A549 (cell line): ENCODE data around the gene NOTCH2.

ENCODE experiments used
- JUNB ChIP-seq: fragments of >200 bp; sonication (Bioruptor Twin); formaldehyde crosslinking; IDR thresholded peaks from 2 replicates; pipeline ENCODE4 v1.6.1; 2016
- NFE2L2 ChIP-seq: fragments of 150-350 bp; conservative IDR thresholded peaks from 2 replicates; pipeline ENCODE4 v1.6.1; 2014; ENCODE audit warnings: low read length
- POLR2A ChIP-seq: IDR thresholded peaks from 2 replicates; pipeline ENCODE4 v1.6.1; 2012; ENCODE audit warnings: mild to moderate bottlenecking, low read length
- SMC3 ChIP-seq: fragments of >200 bp; sonication (Bioruptor Twin); formaldehyde crosslinking; IDR thresholded peaks from 3 replicates; pipeline ENCODE4 v1.6.1; 2018; ENCODE audit warnings: inconsistent platforms
- SREBF2 ChIP-seq: fragments of 450-650 bp; IDR thresholded peaks from 2 replicates; pipeline ENCODE4 v1.6.1; 2014; ENCODE audit warnings: mild to moderate bottlenecking, moderate library complexity
- TF ChIP-seq, protein P1 (sequence below): fragments of >200 bp; sonication (Bioruptor Twin); formaldehyde crosslinking; IDR thresholded peaks from 3 replicates; pipeline ENCODE4 v1.5.1; 2016

DNA sequence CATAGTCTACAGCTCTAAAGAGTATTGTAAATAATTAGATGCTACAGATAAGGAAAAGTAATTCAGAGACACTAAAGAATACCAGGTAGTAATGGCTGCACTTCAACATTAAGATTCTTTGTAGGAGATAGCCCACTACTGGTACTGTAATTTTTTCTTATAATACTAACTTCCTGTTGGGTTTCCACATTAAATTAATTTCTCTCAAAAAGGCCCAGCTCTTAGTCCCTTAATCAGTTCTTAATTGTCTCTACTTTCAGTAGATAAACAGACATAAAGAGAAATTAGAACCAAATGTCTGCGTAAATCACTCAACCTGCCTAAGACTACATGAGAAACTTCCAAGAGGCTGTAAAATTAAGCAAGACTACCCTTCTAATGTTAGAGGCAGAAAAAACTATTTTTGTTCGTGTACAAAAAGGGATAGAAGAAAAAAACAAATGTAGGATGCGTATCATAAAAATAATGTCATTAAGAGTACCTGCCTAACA lies 83.4 kb downstream of the NOTCH2 start:
- TF ChIP-seq, protein P1, sequence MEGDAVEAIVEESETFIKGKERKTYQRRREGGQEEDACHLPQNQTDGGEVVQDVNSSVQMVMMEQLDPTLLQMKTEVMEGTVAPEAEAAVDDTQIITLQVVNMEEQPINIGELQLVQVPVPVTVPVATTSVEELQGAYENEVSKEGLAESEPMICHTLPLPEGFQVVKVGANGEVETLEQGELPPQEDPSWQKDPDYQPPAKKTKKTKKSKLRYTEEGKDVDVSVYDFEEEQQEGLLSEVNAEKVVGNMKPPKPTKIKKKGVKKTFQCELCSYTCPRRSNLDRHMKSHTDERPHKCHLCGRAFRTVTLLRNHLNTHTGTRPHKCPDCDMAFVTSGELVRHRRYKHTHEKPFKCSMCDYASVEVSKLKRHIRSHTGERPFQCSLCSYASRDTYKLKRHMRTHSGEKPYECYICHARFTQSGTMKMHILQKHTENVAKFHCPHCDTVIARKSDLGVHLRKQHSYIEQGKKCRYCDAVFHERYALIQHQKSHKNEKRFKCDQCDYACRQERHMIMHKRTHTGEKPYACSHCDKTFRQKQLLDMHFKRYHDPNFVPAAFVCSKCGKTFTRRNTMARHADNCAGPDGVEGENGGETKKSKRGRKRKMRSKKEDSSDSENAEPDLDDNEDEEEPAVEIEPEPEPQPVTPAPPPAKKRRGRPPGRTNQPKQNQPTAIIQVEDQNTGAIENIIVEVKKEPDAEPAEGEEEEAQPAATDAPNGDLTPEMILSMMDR, result no peak
- TF ChIP-seq SMC3, result no peak
- TF ChIP-seq NFE2L2, result no peak
- no peak for TF ChIP-seq POLR2A
- no peak for TF ChIP-seq SREBF2
- no peak for TF ChIP-seq JUNB
